Activated naive CD4-positive, alpha-beta T cell treated with Interleukin-2 at 50 U/mL for 16 hours (primary cell): Measurements from ENCODE around the gene SDHC.
A peak's percentile ranks its signal among the peaks of the same experiment; 100 is the strongest.
"Not testable (repeated sequence)": the region's sequence is repeated elsewhere in the genome, so short reads cannot be mapped to it uniquely, and the experiment has no call there.

Source experiments
- DNase-seq: peaks from one replicate; pipeline ENCODE4 v3.0.0-alpha.2; 2020

The SDHC gene

DNA sequence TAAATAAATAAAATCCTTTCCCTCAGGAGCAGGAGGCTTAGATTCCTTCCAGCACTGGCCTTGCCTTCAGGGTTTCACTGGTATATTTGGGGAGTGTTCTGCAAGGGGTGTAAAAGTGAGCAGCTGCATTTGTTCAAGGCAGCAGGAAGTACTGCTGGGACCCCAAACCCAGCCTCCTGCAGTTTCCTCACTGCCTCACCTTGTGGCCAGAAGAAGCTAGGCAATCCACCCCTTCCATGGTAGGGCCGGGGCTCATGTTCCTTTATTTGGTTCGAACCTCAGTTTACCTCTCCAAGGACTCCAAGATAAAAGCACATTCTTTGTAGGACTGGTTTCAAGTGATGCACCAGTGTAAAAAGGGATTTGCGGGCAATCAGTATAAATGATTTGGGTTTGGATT is 74.5 kb downstream of the SDHC start:
- DNase-seq = no peak

- DNase-seq = not testable (repeated sequence)
Observed at GRCh38 chr1:161389158-161389557, 75.0 kb downstream of the SDHC start.

- peak; percentile 89 for DNase-seq
Observed at GRCh38 chr1:161389691-161390558, 75.7 kb downstream of the SDHC start.

GRCh38 chr1:161390559-161390858 is 76.3 kb downstream of the SDHC start:
- no peak for DNase-seq

DNA sequence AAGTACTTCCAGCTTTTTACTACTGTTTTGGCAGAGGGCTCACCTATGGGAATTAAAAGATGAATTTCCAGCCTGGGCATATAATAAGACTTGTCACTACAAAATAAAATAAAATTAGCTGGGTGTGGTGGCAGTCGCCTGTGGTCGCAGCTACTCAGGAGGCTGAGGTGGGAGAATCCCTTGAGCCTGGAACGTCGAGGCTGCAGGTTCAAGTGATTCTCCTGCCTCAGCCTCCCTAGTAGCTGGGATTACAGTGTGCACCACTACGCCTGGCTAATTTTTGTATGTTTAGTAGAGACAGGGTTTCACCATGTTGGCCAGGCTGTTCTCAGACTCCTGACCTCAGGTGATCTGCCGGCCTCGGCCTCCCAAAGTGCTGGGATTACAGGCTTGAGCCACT is 77.0 kb downstream of the SDHC start:
- not testable (repeated sequence) for DNase-seq

DNA sequence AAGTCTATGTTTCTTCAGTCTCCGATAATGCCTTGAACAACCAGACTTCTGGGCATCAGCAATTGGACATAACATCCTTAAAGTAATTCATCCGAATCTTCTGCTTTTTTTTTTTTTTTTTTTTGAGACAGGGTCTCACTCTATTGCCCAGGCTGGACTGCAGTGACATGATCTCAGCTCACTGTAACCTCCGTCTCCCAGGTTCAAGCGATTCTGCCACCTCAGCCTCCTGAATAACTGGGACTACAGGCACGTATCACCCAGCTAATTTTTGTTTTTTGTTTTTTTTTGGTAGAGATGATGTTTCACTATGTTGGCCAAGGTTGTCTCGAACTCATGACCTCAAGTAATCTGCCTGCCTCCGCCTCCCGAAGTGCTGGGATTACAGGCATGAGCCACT is 77.4 kb downstream of the SDHC start:
- no peak for DNase-seq

DNA sequence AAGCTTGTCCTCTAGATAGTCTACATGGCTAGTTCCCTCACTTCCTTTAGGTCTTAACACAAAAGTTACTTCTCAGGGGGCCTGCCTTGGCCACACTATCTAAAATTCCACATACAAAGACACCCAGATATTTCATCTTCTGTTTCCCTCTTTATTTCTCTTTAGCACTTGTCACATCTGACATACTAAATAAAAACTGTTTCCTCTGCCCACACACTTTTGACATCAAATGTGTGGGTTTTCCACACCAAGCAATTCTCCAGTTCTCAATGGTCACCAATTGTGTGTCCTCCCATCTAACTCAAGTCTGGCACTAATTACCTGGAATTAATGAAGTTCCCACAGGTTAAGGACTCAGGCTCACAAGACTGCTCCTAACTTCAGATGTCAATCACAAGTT is 79.0 kb downstream of the SDHC start:
- DNase-seq = no peak

DNA sequence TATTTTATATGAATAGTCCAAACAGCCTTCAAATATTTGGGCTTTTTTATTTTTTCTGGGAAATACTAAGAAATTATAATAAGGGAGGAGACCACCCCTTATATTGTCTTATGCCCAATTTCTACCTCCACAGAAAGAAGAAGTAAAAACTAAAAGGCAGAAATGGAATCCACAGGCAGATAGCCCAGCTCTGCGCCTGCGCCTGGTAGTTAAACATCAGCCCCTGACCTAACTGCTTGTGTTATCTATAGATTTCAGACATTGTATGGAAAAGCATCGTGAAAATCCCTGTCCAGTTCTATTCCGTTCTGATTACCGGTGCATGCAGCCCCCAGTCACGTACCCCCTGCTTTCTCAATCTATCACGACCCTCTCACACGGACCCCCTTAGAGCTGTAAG is 82.9 kb downstream of the SDHC start:
- not testable (repeated sequence) for DNase-seq

- no peak for DNase-seq
Observed at GRCh38 chr1:161398900-161399256, 84.7 kb downstream of the SDHC start.

DNA sequence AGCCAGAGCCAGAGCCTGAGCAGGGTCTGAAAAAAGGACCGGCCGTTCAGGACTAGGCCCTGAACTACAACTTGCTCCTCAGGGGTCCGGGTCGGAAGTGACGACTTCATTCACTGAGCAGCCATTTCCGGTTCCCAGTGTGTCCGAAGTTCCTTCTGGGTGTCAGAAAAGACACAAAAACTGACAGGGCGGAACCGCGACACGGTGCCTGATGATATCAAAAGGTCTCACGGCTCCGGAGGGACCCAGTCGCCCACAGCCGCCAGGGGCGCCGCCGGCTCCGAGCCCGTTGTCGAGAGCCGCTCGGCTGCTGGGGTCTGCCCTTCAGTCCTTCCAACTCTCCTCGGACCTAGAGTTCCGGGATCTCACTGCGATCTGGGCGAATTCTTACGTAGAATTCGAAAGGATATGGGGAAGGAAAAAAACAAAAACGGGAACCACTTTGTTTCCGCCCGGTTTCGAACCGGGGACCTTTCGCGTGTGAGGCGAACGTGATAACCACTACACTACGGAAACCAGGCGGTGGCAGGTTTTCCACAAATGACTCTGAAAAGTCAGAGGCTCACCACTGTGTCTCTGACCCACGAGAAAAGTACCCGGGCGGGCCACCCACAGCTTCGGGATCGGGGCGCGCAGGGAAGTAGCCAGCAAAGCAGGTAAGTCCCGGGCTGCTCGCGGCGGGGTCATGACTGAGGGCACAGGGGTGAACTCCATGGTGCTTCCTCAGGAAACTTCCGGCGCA is 85.2 kb downstream of the SDHC start:
- DNase-seq = peak; percentile 92

- no peak for DNase-seq
Observed at GRCh38 chr1:161402446-161402845, 88.3 kb downstream of the SDHC start.

GRCh38 chr1:161404051-161404597 is 89.9 kb downstream of the SDHC start:
- no peak for DNase-seq

GRCh38 chr1:161406551-161406950 is 92.4 kb downstream of the SDHC start:
- DNase-seq = not testable (repeated sequence)

GRCh38 chr1:161407451-161407985 is 93.3 kb downstream of the SDHC start:
- DNase-seq = no peak

DNA sequence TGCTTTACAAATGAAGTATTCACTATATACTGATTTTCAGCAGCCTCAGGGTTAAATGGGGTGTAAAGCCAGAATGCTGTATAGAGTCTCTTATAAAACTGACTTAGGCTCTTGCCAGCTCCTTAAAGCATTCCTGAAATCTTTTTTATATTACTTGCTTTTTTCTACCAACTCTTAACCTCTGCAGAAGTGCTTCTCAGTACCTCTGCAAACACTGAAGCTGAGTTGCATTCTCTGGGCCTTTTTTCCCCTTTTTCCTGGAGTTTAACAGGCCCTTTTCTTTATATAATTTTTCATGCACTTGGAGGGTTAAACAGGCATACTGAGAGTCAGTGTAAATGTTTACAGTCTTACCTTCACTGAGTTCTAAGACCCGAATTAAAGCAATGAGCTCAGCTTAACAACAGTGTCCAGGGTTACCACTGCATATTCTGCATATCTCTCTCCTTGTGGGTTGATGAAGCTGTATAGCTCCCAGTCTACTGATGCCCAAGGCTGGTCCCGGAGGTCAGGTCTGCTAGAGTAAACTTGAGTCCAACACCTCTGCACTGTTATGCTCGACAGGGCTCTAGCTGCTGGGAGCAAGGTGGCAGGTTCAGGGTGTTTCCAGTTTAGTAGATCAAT is 94.4 kb downstream of the SDHC start:
- DNase-seq = no peak

GRCh38 chr1:161409848-161410635 is 95.9 kb downstream of the SDHC start:
- DNase-seq = peak; percentile 41

DNA sequence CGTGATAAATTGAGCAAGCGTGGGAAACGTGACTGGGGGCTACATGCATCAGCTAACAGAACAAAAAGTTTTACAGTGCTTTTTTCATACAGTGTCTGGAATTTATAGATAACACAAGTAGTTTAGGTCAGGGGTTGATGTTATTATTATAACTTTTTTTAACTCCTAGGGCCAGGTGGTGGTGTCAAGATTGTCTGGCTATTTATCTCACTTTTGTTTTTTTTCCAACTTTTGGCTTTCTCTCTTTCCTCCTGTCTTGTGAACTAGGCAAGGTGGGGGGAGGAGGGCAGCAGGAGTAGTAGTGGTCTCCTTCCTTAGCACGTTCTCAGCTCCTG is 96.4 kb downstream of the SDHC start:
- not testable (repeated sequence) for DNase-seq
